CD4-positive, alpha-beta T cell (primary cell): ENCODE data around the gene KLHDC7A. TPM values are rescaled to one million over a fixed set of nuclear protein-coding genes. Genes with fewer than 3 reads are reported as not detected.

Experiments
- ATAC-seq: fragments of 200-7000 bp; cut with Tn5 transposase; one replicate; pipeline ENCODE4 v1.10.0; 2022; ENCODE audit warnings: mild to moderate bottlenecking; ENCODE audit not compliant: poor library complexity
- CTCF ChIA-PET: fragments of 350-600 bp; sonication (Branson Sonifier 250); formaldehyde crosslinking; loops from one replicate; lab custom pipeline; 2021; ENCODE audit warnings: antibody characterized with exemption, inconsistent platforms; lab: Charles Lee
- POLR2A ChIA-PET: fragments of 350-600 bp; sonication (Branson Sonifier 250); formaldehyde crosslinking; loops from one replicate; lab custom pipeline; 2021; ENCODE audit warnings: antibody characterized with exemption, inconsistent platforms; lab: Charles Lee
- DNase-seq, 14 experiments: peaks; one replicate each; pipeline ENCODE4 v3.0.0-alpha.2; 2013 to 2020; ENCODE audit warnings: mixed read lengths in 2 of 14
- H3K27ac ChIP-seq, 2 donors: one replicate each; pipeline versions ENCODE4 v1.5.1 to v1.7.0; 2013; ENCODE audit warnings: low read length in 2 of 2, low read depth in 1 of 2, mild to moderate bottlenecking in 1 of 2
- H3K27me3 ChIP-seq, 2 experiments: 1 replicate in 1 of 2; 2 replicates in 1 of 2; pipeline versions ENCODE4 v1.6.1 to v1.7.0; 2013; ENCODE audit warnings: low read length in 2 of 2, control low read depth in 1 of 2, mild to moderate bottlenecking in 1 of 2, moderate library complexity in 1 of 2; ENCODE audit not compliant: insufficient read depth in 2 of 2, control insufficient read depth in 1 of 2
- H3K36me3 ChIP-seq: one replicate; pipeline ENCODE4 v1.6.1; 2013; ENCODE audit warnings: low read length, control low read depth; ENCODE audit not compliant: insufficient read depth
- H3K4me1 ChIP-seq: one replicate; pipeline ENCODE4 v1.6.1; 2013; ENCODE audit warnings: low read length, control low read depth; ENCODE audit not compliant: insufficient read depth
- H3K4me3 ChIP-seq: one replicate; pipeline ENCODE4 v1.5.1; 2013; ENCODE audit warnings: mild to moderate bottlenecking, low read length, moderate library complexity
- H3K9me3 ChIP-seq, 2 experiments: 1 replicate in 1 of 2; 2 replicates in 1 of 2; pipeline versions ENCODE4 v1.6.1 to v1.7.0; 2013; ENCODE audit warnings: low read length in 2 of 2, mild to moderate bottlenecking in 2 of 2, control low read depth in 1 of 2, moderate library complexity in 1 of 2; ENCODE audit not compliant: control insufficient read depth in 1 of 2, insufficient read depth in 1 of 2
- H3K27ac Mint-ChIP-seq: one replicate; pipeline ENCODE4 v1.8.0; 2020; ENCODE audit warnings: mixed read lengths
- H3K27me3 Mint-ChIP-seq: one replicate; pipeline ENCODE4 v1.8.0; 2021; ENCODE audit warnings: mixed read lengths
- H3K36me3 Mint-ChIP-seq: one replicate; pipeline ENCODE4 v1.8.0; 2021; ENCODE audit warnings: low read depth, mixed read lengths
- H3K4me1 Mint-ChIP-seq: one replicate; pipeline ENCODE4 v1.8.0; 2021; ENCODE audit warnings: low read depth, mixed read lengths
- H3K4me3 Mint-ChIP-seq: one replicate; pipeline ENCODE4 v1.8.0; 2020; ENCODE audit warnings: mild to moderate bottlenecking, mixed read lengths
- H3K9me3 Mint-ChIP-seq: one replicate; pipeline ENCODE4 v1.8.0; 2020; ENCODE audit warnings: mixed read lengths
- CTCF ChIP-seq: fragments of 200-600 bp; IDR thresholded peaks from one replicate; pipeline ENCODE4 v1.8.0; 2022; ENCODE audit warnings: antibody characterized with exemption, mild to moderate bottlenecking
- intact Hi-C, 2 experiments: fragments of 100-400 bp; cut with DNase I in 1 of 2; cut with micrococcal nuclease in 1 of 2; formaldehyde crosslinking; loops; one replicate each; pipeline versions ENCODE4 v1.15.1 to v1.9.0; 2023 to 2025; cut with DNase I, micrococcal nuclease
- total RNA-seq, 174 experiments: library from RNA in 2 of 174; stranded (reverse) in 2 of 174; gene quantifications; one replicate each; pipeline ENCODE4 v1.2.3 and lab custom pipeline; 2021 to 2026

Gene KLHDC7A
- total RNA-seq, 2 experiments from 2014 or later = not detected

- H3K4me3 Mint-ChIP-seq = no peak overlapping the region
- Histone ChIP-seq H3K9me3 (no peaks in the 10 kb centered on the region), H3K4me3 (no peak overlapping the region), H3K27me3 (peaks cover 3 to 6% of the 10 kb centered on the region in 2 experiments), H3K4me1 (no peaks in the 10 kb centered on the region), H3K36me3 (no peaks in the 10 kb centered on the region), H3K27ac (no peak overlapping the region)
- POLR2A ChIA-PET = no interaction called here
- intact Hi-C loops = no loop called here
- CTCF ChIA-PET = no interaction called here
- no peak overlapping the region for H3K27ac Mint-ChIP-seq
- TF ChIP-seq CTCF = no peak
- peaks cover 49% of the 10 kb centered on the region for H3K27me3 Mint-ChIP-seq
- DNase-seq = no peak
- no peak for ATAC-seq
- no peaks in the 10 kb centered on the region for H3K36me3 Mint-ChIP-seq
- H3K4me1 Mint-ChIP-seq = no peaks in the 10 kb centered on the region
- H3K9me3 Mint-ChIP-seq = no peaks in the 10 kb centered on the region
Observed at GRCh38 chr1:18527921-18528320, 47.2 kb downstream of the KLHDC7A start.

DNA sequence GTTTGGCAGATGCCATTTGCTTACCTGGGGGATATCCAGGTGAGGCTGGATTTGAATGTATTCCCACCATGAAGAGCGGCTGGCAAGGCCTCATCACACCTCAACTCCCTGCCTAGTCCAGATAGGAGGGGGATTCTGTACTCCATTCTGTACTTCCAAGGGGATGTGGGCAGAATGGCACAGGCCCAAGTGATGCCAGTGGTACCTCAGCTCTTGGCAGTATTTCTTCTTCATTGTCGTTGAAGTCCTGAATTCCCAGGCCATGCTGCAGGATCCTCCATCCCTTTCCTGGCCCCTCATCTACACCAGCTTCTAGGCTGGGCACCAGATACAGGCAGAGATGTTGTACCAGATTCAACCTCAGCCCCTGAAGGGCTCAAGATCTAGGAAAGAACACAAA, 47.9 kb downstream of the KLHDC7A start:
- ATAC-seq (no peak), DNase-seq (no peak)
- no peak overlapping the region for H3K27ac Mint-ChIP-seq
- no peak for TF ChIP-seq CTCF
- H3K36me3 ChIP-seq = no peaks in the 10 kb centered on the region
- peaks cover 3 to 6% of the 10 kb centered on the region in 2 experiments for H3K27me3 ChIP-seq
- no peaks in the 10 kb centered on the region for H3K4me1 ChIP-seq
- POLR2A ChIA-PET = no interaction called here
- CTCF ChIA-PET = no interaction called here
- H3K27me3 Mint-ChIP-seq = peaks cover 55% of the 10 kb centered on the region
- intact Hi-C loops = no loop called here
- no peaks in the 10 kb centered on the region for H3K9me3 ChIP-seq
- no peaks in the 10 kb centered on the region for H3K4me1 Mint-ChIP-seq
- no peaks in the 10 kb centered on the region for H3K9me3 Mint-ChIP-seq
- no peaks in the 10 kb centered on the region for H3K36me3 Mint-ChIP-seq
- H3K4me3 Mint-ChIP-seq = no peak overlapping the region
- H3K27ac ChIP-seq = no peak overlapping the region
- H3K4me3 ChIP-seq = no peak overlapping the region

DNA sequence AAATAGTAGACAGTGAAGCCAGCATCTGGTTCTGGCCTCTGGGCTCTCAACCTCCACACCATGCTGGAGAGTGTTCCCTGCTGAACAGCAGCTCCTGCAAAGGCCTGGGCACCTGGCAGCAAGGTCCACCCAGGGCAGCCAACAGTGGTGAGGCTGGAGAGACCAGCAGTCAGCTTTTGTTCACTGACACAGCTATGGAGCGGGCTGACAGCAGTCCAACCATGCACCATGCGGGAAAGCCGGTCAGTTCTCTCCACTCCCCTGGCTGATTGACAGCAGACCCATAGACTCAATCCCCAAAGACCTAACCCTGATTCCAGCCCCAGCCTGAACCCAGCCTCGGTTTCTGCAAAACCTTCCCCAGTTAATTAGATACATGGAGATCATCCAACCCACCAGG, 49.0 kb downstream of the KLHDC7A start:
- no peaks in the 10 kb centered on the region for H3K4me1 Mint-ChIP-seq
- CTCF ChIA-PET = no interaction called here
- H3K4me3 Mint-ChIP-seq = no peak overlapping the region
- peaks cover 53% of the 10 kb centered on the region for H3K27me3 Mint-ChIP-seq
- intact Hi-C loops = no loop called here
- H3K9me3 Mint-ChIP-seq = no peaks in the 10 kb centered on the region
- H3K9me3 ChIP-seq = no peaks in the 10 kb centered on the region
- ATAC-seq = no peak
- no peak overlapping the region for H3K27ac ChIP-seq
- TF ChIP-seq CTCF = no peak
- H3K4me3 ChIP-seq = no peak overlapping the region
- no peak overlapping the region for H3K27ac Mint-ChIP-seq
- POLR2A ChIA-PET = no interaction called here
- H3K36me3 ChIP-seq = no peaks in the 10 kb centered on the region
- no peaks in the 10 kb centered on the region for H3K4me1 ChIP-seq
- no peaks in the 10 kb centered on the region for H3K36me3 Mint-ChIP-seq
- peaks cover 3 to 6% of the 10 kb centered on the region in 2 experiments for H3K27me3 ChIP-seq
- no peak for DNase-seq
